Measurements from ENCODE around the gene PEX6. TPM values are rescaled to one million over a fixed set of nuclear protein-coding genes. Genes with fewer than 3 reads are reported as not detected.
A peak's percentile ranks its signal among the peaks of the same experiment; 100 is the strongest.

PEX6 gene
- total and polyA plus RNA-seq, 2 donors from 2014 or later: 18.0 to 22.6 TPM

DNA sequence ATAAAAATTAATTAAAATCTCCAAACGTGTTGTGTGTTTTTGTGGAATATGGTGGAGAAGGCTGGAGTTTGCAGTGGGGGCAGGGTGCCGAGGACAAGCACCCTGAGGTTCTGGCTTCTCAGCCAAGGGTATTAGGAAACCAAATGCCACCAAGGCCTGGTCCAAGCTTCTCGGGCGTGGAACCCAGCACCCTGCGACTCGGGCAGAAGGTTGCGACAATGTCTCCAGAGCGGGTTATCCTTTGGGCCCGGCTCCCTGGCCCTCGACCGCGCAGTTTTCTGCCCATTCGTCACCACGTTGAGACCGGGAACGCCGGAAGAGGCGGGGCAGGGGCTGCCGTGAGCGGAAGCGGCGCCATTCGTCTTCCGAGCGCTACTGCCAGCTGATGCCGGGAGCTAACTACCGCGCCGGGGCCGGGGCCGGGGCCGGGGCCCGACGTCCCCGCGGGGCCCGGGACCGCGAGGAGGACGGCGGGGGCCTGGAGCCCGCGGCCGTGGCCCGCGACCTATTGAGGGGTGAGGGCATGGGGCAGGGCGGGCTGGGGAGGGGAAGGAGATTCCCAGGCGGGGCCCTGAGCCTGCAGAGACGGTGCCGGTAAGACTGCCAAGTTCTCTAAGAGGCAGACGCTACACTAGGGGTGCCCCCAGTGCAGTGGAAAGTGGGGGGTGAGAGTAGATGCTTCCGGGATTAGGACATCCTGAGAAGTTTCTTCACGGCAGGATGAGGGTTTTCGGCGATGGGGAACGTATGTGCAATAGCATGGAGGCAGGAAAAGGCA lies 42.5 kb upstream of the PEX6 start, which contains the start of gene RRP36:
Gene RRP36 (plus strand): TSS at position 354 of the 778 bp plus-strand sequence. CDS start 32 bp downstream, at position 386.
- Histone ChIP-seq H3K27me3 (ENCODE audit: control insufficient read depth, insufficient read depth, low read length) (no peaks in the 10 kb centered on the region), H3K4me1 (ENCODE audit: control insufficient read depth in 2 of 3, insufficient read depth in 2 of 3, low read depth in 1 of 3, low read length in 3 of 3) (peaks cover 0 to 11% (median 10%) of the 10 kb centered on the region in 3 donors), H3K4me3 (ENCODE audit: low read length in 3 of 3) (peak within 1 kb of the TSS; percentile 97 to 100 (median 97)), H3K9ac (ENCODE audit: low read length in 3 of 3) (peak within 1 kb of the TSS; percentile 73 to 88 (median 79)), H3K9me3 (ENCODE audit: control insufficient read depth in 2 of 3, insufficient read depth in 1 of 3, low read length in 3 of 3) (no peaks in the 10 kb centered on the region), H3K36me3 (ENCODE audit: control insufficient read depth in 2 of 3, insufficient read depth in 3 of 3, low read length in 3 of 3) (peaks cover 9 to 33% (median 22%) of the 10 kb centered on the region in 3 donors), H3K27ac (ENCODE audit: low read depth in 2 of 2, low read length in 2 of 2) (peak within 1 kb of the TSS; percentile 73 to 79)
- no peak for FAIRE-seq
- DNase-seq: peak; percentile 79 to 93 (median 88)
- intact Hi-C loops (cut with DNase I): no loop called here
- TF ChIP-seq, protein P1, sequence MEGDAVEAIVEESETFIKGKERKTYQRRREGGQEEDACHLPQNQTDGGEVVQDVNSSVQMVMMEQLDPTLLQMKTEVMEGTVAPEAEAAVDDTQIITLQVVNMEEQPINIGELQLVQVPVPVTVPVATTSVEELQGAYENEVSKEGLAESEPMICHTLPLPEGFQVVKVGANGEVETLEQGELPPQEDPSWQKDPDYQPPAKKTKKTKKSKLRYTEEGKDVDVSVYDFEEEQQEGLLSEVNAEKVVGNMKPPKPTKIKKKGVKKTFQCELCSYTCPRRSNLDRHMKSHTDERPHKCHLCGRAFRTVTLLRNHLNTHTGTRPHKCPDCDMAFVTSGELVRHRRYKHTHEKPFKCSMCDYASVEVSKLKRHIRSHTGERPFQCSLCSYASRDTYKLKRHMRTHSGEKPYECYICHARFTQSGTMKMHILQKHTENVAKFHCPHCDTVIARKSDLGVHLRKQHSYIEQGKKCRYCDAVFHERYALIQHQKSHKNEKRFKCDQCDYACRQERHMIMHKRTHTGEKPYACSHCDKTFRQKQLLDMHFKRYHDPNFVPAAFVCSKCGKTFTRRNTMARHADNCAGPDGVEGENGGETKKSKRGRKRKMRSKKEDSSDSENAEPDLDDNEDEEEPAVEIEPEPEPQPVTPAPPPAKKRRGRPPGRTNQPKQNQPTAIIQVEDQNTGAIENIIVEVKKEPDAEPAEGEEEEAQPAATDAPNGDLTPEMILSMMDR (IDR thresholded peaks at IDR 0.05; ENCODE audit: borderline replicate concordance, extremely low read depth, insufficient read depth): no peak

DNA sequence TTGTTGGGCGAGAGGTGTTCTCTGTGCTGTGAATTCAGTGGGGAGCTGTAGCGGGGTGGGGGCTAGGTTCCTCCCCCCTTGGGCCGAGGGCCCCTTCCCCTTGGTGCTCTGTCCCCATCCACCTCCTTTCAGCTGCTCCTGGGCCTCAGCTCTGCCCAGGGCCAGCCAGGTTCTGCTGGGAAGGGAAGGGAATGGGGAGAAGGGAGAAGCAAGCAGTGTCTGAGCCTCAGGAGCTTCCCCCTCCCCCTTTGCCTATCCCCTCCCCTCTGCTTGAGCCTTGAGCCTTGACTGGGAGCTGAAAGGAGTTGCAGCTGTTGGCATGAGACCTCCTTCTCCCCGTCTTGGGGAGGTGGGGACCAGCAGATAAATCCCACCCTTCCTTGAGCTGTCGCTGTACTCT lies 41.9 kb upstream of the PEX6 start:
- FAIRE-seq (no peak), DNase-seq (peak in 4 of 5 donors; percentile 29 to 82 (median 50))
- Histone ChIP-seq H3K4me1 (ENCODE audit: control insufficient read depth in 2 of 3, insufficient read depth in 2 of 3, low read depth in 1 of 3, low read length in 3 of 3) (peaks cover 0 to 15% (median 14%) of the 10 kb centered on the region in 3 donors), H3K9ac (ENCODE audit: low read length in 3 of 3) (peak overlapping the region in 1 of 3 donors; percentile 68), H3K9me3 (ENCODE audit: control insufficient read depth in 2 of 3, insufficient read depth in 1 of 3, low read length in 3 of 3) (no peaks in the 10 kb centered on the region), H3K27ac (ENCODE audit: low read depth in 2 of 2, low read length in 2 of 2) (peak overlapping the region; percentile 73 to 79), H3K36me3 (ENCODE audit: control insufficient read depth in 2 of 3, insufficient read depth in 3 of 3, low read length in 3 of 3) (peaks cover 9 to 27% (median 19%) of the 10 kb centered on the region in 3 donors), H3K27me3 (ENCODE audit: control insufficient read depth, insufficient read depth, low read length) (no peaks in the 10 kb centered on the region), H3K4me3 (ENCODE audit: low read length in 3 of 3) (peak overlapping the region; percentile 59 to 97 (median 66))
- intact Hi-C loops (cut with DNase I): no loop called here
- TF ChIP-seq, protein P1 (IDR thresholded peaks at IDR 0.05; ENCODE audit: borderline replicate concordance, extremely low read depth, insufficient read depth): no peak

DNA sequence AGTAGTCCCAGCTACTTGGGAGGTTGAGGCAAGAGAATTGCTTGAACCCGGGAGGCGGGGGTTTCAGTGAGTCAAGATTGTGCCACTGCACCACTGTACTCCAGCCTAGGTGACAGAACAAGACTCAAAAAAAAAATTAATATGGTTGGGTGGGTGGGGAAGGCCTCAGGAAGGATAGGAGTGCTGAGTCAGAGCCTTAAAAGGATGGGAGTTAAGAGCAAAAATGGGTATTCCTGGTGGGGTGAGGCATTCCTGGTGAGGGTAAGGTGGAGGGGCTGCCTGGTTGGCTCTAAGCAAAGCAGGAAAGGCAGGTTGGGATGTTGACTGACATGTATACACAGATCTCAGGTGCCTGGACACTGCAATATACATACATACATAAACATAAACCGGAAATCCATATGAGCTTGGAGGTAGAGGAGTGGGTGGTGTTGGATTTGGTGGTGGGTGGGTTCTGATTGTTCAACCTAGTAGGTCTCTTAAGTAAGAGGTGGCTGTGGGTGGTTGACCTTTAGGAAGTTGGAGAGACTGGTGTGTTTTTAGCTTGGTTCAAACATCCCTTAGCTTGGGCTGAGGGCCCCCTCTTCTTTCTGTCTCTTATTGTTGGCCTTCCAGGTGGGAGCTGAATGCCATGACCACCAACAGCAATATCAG lies 41.2 kb upstream of the PEX6 start:
- peaks cover 0 to 17% (median 16%) of the 10 kb centered on the region in 3 donors for H3K4me1 ChIP-seq (ENCODE audit: control insufficient read depth in 2 of 3, insufficient read depth in 2 of 3, low read depth in 1 of 3, low read length in 3 of 3)
- intact Hi-C loops (cut with DNase I): no loop called here
- no peaks in the 10 kb centered on the region for H3K9me3 ChIP-seq (ENCODE audit: control insufficient read depth in 2 of 3, insufficient read depth in 1 of 3, low read length in 3 of 3)
- FAIRE-seq (no peak), DNase-seq (no peak)
- H3K4me3 ChIP-seq (ENCODE audit: low read length in 3 of 3): peak overlapping the region in 1 of 3 donors; percentile 97
- peaks cover 9 to 23% (median 17%) of the 10 kb centered on the region in 3 donors for H3K36me3 ChIP-seq (ENCODE audit: control insufficient read depth in 2 of 3, insufficient read depth in 3 of 3, low read length in 3 of 3)
- H3K27ac ChIP-seq (ENCODE audit: low read depth in 2 of 2, low read length in 2 of 2): no peak overlapping the region
- no peak overlapping the region for H3K9ac ChIP-seq (ENCODE audit: low read length in 3 of 3)
- TF ChIP-seq, protein P1 (IDR thresholded peaks at IDR 0.05; ENCODE audit: borderline replicate concordance, extremely low read depth, insufficient read depth): no peak
- no peaks in the 10 kb centered on the region for H3K27me3 ChIP-seq (ENCODE audit: control insufficient read depth, insufficient read depth, low read length)
